ENCODE data around the gene REEP5. TPM values are rescaled to one million over a fixed set of nuclear protein-coding genes. Genes with fewer than 3 reads are reported as not detected.

The REEP5 gene
- total RNA-seq, 2 experiments from 2014 or later = 38.0 to 40.6 TPM

DNA sequence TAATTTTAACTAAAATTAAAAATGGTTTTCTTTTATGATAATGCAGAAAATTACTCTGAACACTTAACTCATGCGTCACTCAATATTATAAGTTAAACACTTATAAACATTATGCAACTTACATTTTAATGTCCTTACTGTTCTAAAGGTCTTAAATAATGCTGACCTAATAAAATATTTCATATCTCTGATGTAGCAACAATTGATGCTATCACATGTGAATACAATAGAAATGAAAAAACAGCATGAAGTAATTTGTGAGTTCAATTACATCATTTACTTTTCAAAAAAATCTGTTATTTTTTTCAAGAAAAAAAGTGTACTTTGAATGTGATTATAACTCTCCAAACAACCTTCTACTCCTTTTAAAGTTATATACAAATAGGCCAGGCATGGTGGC lies 26.4 kb upstream of the REEP5 start:
- no peaks in the 10 kb centered on the region for H3K27me3 Mint-ChIP-seq
- no peaks in the 10 kb centered on the region for H3K9me3 Mint-ChIP-seq
- H3K4me1 Mint-ChIP-seq (ENCODE audit: low read depth) = no peaks in the 10 kb centered on the region
- TF ChIP-seq, protein P1, sequence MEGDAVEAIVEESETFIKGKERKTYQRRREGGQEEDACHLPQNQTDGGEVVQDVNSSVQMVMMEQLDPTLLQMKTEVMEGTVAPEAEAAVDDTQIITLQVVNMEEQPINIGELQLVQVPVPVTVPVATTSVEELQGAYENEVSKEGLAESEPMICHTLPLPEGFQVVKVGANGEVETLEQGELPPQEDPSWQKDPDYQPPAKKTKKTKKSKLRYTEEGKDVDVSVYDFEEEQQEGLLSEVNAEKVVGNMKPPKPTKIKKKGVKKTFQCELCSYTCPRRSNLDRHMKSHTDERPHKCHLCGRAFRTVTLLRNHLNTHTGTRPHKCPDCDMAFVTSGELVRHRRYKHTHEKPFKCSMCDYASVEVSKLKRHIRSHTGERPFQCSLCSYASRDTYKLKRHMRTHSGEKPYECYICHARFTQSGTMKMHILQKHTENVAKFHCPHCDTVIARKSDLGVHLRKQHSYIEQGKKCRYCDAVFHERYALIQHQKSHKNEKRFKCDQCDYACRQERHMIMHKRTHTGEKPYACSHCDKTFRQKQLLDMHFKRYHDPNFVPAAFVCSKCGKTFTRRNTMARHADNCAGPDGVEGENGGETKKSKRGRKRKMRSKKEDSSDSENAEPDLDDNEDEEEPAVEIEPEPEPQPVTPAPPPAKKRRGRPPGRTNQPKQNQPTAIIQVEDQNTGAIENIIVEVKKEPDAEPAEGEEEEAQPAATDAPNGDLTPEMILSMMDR (IDR thresholded peaks at IDR 0.05) = no peak
- no peaks in the 10 kb centered on the region for H3K36me3 Mint-ChIP-seq (ENCODE audit: low read depth)
- H3K27ac Mint-ChIP-seq = no peak overlapping the region
- ATAC-seq (no peak), DNase-seq (no peak)
- H3K4me3 Mint-ChIP-seq = no peak overlapping the region
- POLR2A ChIA-PET = no interaction called here
- intact Hi-C loops (cut with micrococcal nuclease) = no loop called here
- CTCF ChIA-PET = interaction anchor here (1.3 kb wide), 1 partner anchor 14 kb away, joined by 4 read pairs; no protein-coding TSS in a partner anchor

DNA sequence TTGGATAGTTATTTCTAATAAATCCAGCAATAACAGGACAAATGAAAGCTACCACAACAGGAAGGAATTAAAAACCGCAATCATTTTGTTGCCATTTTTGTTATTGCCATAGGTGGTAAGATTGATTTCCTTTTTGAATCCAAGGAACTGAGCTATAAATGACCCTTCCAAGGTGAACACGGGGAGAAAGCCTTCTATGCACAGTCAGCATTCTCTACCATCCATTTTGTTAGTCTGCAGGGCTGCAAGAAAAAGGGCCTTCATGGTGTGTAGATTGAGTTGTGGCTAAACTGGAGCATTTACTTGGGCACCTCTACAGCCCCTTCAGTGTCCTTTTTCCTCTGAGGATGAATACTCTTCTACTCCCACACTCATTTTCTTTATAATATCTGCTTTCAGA lies 18.6 kb upstream of the REEP5 start:
- Mint-ChIP-seq H3K36me3 (ENCODE audit: low read depth) (no peaks in the 10 kb centered on the region), H3K27me3 (no peaks in the 10 kb centered on the region), H3K9me3 (no peaks in the 10 kb centered on the region), H3K4me3 (no peak overlapping the region), H3K4me1 (ENCODE audit: low read depth) (no peaks in the 10 kb centered on the region), H3K27ac (no peak overlapping the region)
- TF ChIP-seq, protein P1 (IDR thresholded peaks at IDR 0.05) = no peak
- ATAC-seq (no peak), DNase-seq (no peak)
- intact Hi-C loops (cut with micrococcal nuclease) = no loop called here
- POLR2A ChIA-PET = interaction anchor here (1.4 to 1.7 kb wide), 3 partner anchors 11 to 19 kb away, joined by 3 to 4 read pairs (median 3); partner anchors contain the start of gene REEP5
- CTCF ChIA-PET = interaction anchor here (0.6 to 1.5 kb wide), 2 partner anchors 19 to 21 kb away, joined by 3 to 4 read pairs; no protein-coding TSS in a partner anchor

DNA sequence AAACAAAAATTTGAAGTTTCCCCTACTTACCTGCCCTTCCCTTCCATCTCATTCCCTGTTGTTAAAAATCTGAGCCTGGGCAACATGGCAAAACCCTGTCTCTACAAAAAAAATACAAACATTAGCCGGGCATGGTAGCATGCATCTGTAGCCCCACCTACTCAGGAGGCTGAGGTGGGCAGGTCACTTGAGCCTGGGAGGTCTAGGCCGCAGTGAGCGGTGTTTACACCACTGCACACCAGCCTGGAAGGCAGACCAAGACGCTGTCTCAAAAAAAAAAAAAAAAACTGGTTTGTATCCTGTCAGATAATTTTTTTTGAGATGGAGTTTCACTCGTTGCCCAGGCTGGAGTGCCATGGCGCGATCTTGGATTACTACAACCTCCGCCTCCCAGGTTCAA lies 16.3 kb upstream of the REEP5 start:
- no peak overlapping the region for H3K4me3 Mint-ChIP-seq
- H3K27me3 Mint-ChIP-seq = no peaks in the 10 kb centered on the region
- CTCF ChIA-PET = no interaction called here
- intact Hi-C loops (cut with micrococcal nuclease) = no loop called here
- no peak overlapping the region for H3K27ac Mint-ChIP-seq
- no peaks in the 10 kb centered on the region for H3K36me3 Mint-ChIP-seq (ENCODE audit: low read depth)
- TF ChIP-seq, protein P1 (IDR thresholded peaks at IDR 0.05) = no peak
- H3K9me3 Mint-ChIP-seq = peaks cover 6% of the 10 kb centered on the region
- peaks cover 9% of the 10 kb centered on the region for H3K4me1 Mint-ChIP-seq (ENCODE audit: low read depth)
- DNase-seq (no peak), ATAC-seq (no peak)
- POLR2A ChIA-PET = interaction anchor here (0.6 kb wide), 1 partner anchor 60 kb away, joined by 3 read pairs; no protein-coding TSS in a partner anchor

DNA sequence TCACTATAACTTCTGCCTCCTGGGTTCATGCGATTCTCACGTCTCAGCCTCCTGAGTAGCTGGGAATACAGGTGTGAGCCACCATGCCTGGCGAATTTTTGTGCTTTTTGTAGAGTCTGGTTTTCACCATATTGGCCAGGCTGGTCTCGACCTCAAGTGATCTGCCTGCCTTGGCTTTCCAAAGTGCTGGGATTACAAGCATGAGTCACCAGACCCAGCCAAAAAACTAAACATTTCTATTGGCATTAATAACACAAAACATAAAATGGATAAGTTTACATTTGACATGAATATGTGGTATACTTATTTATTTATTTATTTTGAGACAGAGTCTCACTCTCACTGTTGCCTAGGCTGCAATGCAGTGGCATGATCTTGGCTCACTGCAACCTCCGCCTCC lies 13.6 kb upstream of the REEP5 start:
- peaks cover 17% of the 10 kb centered on the region for H3K4me1 Mint-ChIP-seq (ENCODE audit: low read depth)
- H3K36me3 Mint-ChIP-seq (ENCODE audit: low read depth) = no peaks in the 10 kb centered on the region
- CTCF ChIA-PET = no interaction called here
- no peak overlapping the region for H3K4me3 Mint-ChIP-seq
- no peak overlapping the region for H3K27ac Mint-ChIP-seq
- TF ChIP-seq, protein P1 (IDR thresholded peaks at IDR 0.05) = no peak
- POLR2A ChIA-PET = no interaction called here
- ATAC-seq = no peak
- H3K27me3 Mint-ChIP-seq = no peaks in the 10 kb centered on the region
- intact Hi-C loops (cut with micrococcal nuclease) = no loop called here
- no peak for DNase-seq
- H3K9me3 Mint-ChIP-seq = peaks cover 6% of the 10 kb centered on the region

DNA sequence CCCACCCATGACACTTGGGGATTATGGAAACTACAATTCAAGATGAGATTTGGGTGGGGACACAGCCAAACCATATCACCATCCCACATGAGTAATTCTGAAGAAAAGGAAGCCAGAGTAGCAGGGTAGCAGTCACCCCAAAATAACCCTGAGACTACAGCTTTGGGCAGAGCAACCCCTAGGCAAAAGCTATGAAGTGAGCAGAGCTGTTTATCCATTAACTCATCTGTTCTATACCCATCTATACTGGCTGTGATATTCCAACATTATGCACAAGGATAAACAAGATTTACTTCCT lies 12.3 kb upstream of the REEP5 start:
- Mint-ChIP-seq H3K4me3 (no peak overlapping the region), H3K27ac (no peak overlapping the region), H3K4me1 (ENCODE audit: low read depth) (peaks cover 28% of the 10 kb centered on the region), H3K9me3 (peaks cover 6% of the 10 kb centered on the region), H3K36me3 (ENCODE audit: low read depth) (no peaks in the 10 kb centered on the region), H3K27me3 (no peaks in the 10 kb centered on the region)
- ATAC-seq (no peak), DNase-seq (no peak)
- ChIA-PET POLR2A (interaction anchor here (1.1 kb wide), 2 partner anchors 9 to 30 kb away, joined by 3 read pairs; no protein-coding TSS in a partner anchor), CTCF (interaction anchor here (1.0 to 1.4 kb wide), 2 partner anchors 15 to 61 kb away, joined by 3 to 5 read pairs; no protein-coding TSS in a partner anchor)
- intact Hi-C loops (cut with micrococcal nuclease) = no loop called here
- TF ChIP-seq, protein P1 (IDR thresholded peaks at IDR 0.05) = no peak

Measured in activated CD8-positive, alpha-beta T cell treated with anti-CD3 and anti-CD28 coated beads for 36 hours (primary cell).